Subcutaneous abdominal adipose tissue (tissue), 5 donors: ENCODE data around the gene ZNF101.

ENCODE experiments used
- H3K27ac ChIP-seq: one replicate; pipeline ENCODE4 v1.7.0; 2013; ENCODE audit warnings: low read depth, mild to moderate bottlenecking, inconsistent platforms, low read length, moderate library complexity
- H3K27me3 ChIP-seq, 5 donors: one replicate each; pipeline ENCODE4 v1.7.0; 2013; ENCODE audit warnings: low read length in 5 of 5, inconsistent platforms in 1 of 5; ENCODE audit not compliant: control insufficient read depth in 5 of 5, insufficient read depth in 4 of 5
- H3K36me3 ChIP-seq, 5 donors: one replicate each; pipeline ENCODE4 v1.7.0; 2013; ENCODE audit warnings: low read length in 5 of 5; ENCODE audit not compliant: control insufficient read depth in 5 of 5, insufficient read depth in 5 of 5
- H3K4me1 ChIP-seq, 5 donors: one replicate each; pipeline ENCODE4 v1.7.0; 2013; ENCODE audit warnings: low read length in 5 of 5, mild to moderate bottlenecking in 3 of 5, moderate library complexity in 1 of 5; ENCODE audit not compliant: control insufficient read depth in 5 of 5, insufficient read depth in 5 of 5
- H3K4me3 ChIP-seq, 5 donors: one replicate each; pipeline ENCODE4 v1.7.0; 2013; ENCODE audit warnings: low read length in 5 of 5, low read depth in 1 of 5
- H3K9ac ChIP-seq, 5 donors: one replicate each; pipeline ENCODE4 v1.7.0; 2013; ENCODE audit warnings: low read length in 5 of 5, mild to moderate bottlenecking in 4 of 5, moderate library complexity in 3 of 5
- H3K9me3 ChIP-seq, 5 donors: one replicate each; pipeline ENCODE4 v1.7.0; 2013; ENCODE audit warnings: low read length in 5 of 5; ENCODE audit not compliant: control insufficient read depth in 5 of 5
- donor health status: healthy.
- donor health status: healthy.
- donor health status: healthy.
- donor health status: healthy.
- donor health status: healthy.

Gene ZNF101

GRCh38 chr19:19630062-19630414 is 38.6 kb upstream of the ZNF101 start:
- no peak overlapping the region for H3K27ac ChIP-seq
- peaks cover 0 to 8% (median 0%) of the 10 kb centered on the region in 5 donors for H3K27me3 ChIP-seq
- peaks cover 2 to 19% (median 13%) of the 10 kb centered on the region in 5 donors for H3K4me1 ChIP-seq
- no peaks in the 10 kb centered on the region for H3K9me3 ChIP-seq
- peaks cover 0 to 32% (median 21%) of the 10 kb centered on the region in 5 donors for H3K36me3 ChIP-seq
- H3K4me3 ChIP-seq = no peak overlapping the region
- H3K9ac ChIP-seq = no peak overlapping the region

DNA sequence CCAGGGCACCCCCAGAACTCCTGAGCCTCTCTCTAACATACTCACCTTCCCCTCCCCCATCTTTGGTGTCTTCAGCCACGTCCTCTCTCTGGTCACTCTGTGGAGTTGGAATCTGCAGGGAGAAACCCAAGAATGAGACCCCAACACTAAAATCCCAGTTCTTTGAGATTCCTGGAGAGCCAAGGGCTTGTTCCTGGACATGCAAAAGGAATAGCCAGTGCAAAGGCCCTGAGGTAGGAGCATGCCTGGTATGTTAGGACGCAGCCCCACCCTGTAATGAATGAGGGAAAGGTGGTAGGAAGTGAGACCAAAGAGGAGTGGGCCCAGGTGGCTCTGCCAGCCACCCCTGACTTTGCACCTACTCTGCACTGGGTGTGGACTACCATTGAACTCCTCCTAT is 38.2 kb upstream of the ZNF101 start:
- no peak overlapping the region for H3K27ac ChIP-seq

GRCh38 chr19:19631346-19631745 is 37.3 kb upstream of the ZNF101 start:
- peaks cover 0 to 42% (median 27%) of the 10 kb centered on the region in 5 donors for H3K36me3 ChIP-seq

More for the DNA sequence above, 38.2 kb upstream of the ZNF101 start:
- Histone ChIP-seq H3K36me3 (peaks cover 0 to 36% (median 25%) of the 10 kb centered on the region in 5 donors), H3K4me1 (peaks cover 2 to 19% (median 13%) of the 10 kb centered on the region in 5 donors), H3K4me3 (no peak overlapping the region), H3K27me3 (peaks cover 0 to 8% (median 0%) of the 10 kb centered on the region in 5 donors), H3K9ac (no peak overlapping the region), H3K9me3 (no peaks in the 10 kb centered on the region)

GRCh38 chr19:19632661-19633060 is 36.0 kb upstream of the ZNF101 start:
- Histone ChIP-seq H3K9me3 (no peaks in the 10 kb centered on the region), H3K9ac (no peak overlapping the region), H3K4me1 (peaks cover 0 to 13% (median 10%) of the 10 kb centered on the region in 5 donors), H3K27me3 (no peaks in the 10 kb centered on the region), H3K27ac (no peak overlapping the region), H3K4me3 (no peak overlapping the region), H3K36me3 (peaks cover 0 to 53% (median 30%) of the 10 kb centered on the region in 5 donors)

More at GRCh38 chr19:19631346-19631745, 37.3 kb upstream of the ZNF101 start:
- Histone ChIP-seq H3K4me3 (no peak overlapping the region), H3K9ac (no peak overlapping the region), H3K9me3 (no peaks in the 10 kb centered on the region), H3K27ac (no peak overlapping the region), H3K27me3 (peaks cover 0 to 8% (median 0%) of the 10 kb centered on the region in 5 donors), H3K4me1 (peaks cover 2 to 19% (median 13%) of the 10 kb centered on the region in 5 donors)

DNA sequence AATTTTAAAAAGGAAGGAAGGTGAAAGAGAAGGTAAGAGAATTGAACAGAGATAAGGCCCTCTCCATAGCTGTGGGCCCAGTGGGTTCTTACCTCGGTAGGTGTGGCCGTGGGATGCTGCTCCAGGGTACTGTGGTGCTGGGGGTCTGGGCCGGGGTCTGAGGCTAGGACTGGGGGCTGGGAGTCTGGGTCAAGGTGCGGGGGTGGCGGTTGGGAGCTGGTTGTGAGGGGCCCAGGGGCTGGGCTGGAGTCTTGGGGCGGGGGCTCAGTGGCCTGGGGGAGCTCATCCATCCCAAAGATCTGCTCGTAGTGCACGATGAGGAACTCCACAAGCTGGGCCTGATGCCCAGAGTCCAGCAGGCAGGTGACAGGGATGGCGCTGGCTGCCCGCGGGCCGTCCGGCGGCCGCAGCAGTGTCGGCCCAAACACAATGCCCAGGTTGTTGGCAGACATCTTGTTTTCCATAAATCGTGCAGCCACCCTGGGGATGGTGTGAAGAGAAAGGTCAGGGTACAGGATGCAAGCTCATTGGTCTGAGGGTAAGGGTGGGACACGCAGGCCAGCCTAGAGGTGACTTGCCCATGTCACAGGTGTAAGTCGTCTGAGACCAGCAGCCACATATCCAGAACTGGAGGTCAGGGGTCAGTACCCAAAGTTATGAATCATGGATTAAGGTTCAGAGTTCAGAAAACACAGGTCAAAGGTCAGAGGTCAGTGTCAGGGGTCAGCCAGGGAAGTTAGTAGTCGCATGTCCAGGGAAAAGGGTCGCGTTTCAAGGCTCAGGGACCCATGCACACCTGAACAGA is 34.7 kb upstream of the ZNF101 start:
- Histone ChIP-seq H3K27ac (no peak overlapping the region), H3K27me3 (no peaks in the 10 kb centered on the region), H3K9ac (no peak overlapping the region), H3K4me3 (no peak overlapping the region), H3K36me3 (peaks cover 0 to 63% (median 36%) of the 10 kb centered on the region in 5 donors), H3K4me1 (peaks cover 0 to under 1% (median 0%) of the 10 kb centered on the region in 5 donors), H3K9me3 (no peaks in the 10 kb centered on the region)

DNA sequence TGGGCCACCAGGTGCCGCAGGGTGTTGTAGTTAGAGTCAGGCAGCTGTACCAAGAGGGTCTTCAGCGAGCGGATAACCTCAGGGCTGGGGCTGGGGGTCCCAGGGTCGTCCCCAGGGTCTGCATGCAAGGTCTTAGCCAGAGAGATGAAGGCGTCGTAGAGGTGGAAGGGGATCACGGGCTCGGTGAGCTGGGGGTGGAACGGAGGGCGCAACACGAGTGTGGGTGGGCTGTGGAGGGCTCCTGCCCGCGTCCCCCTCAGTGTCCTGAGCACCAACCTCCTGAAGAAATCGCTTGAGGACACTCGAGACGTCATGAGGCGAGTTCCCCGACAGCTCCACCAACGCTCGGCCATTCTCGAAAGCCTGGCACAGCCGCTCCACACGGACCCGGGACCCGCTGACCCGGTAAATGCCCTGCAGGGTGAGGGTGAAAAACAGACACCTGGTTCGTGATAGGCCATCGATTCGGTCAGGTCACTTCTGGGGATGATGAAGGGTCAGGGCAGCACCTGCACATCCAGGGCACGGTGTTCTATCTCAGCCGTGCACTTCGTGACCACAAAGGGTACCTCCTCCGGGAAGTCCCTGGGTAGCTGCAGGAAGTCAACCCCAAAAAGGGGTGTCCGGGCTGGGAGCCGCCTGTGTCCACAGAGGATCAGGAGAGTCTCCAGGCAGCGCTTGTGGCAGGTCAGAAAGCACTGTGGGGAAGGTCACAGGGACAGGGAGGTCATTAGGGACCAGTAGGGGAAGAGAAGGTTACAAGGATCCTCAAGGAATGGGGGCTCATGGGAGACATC is 33.9 kb upstream of the ZNF101 start:
- H3K9me3 ChIP-seq = no peaks in the 10 kb centered on the region
- H3K9ac ChIP-seq = no peak overlapping the region
- no peak overlapping the region for H3K4me3 ChIP-seq
- H3K27ac ChIP-seq = no peak overlapping the region
- H3K27me3 ChIP-seq = no peaks in the 10 kb centered on the region
- H3K36me3 ChIP-seq = peaks cover 0 to 68% (median 36%) of the 10 kb centered on the region in 5 donors
- no peaks in the 10 kb centered on the region for H3K4me1 ChIP-seq

GRCh38 chr19:19635313-19635702 is 33.3 kb upstream of the ZNF101 start:
- H3K36me3 ChIP-seq = peaks cover 0 to 71% (median 36%) of the 10 kb centered on the region in 5 donors
- no peak overlapping the region for H3K27ac ChIP-seq
- no peak overlapping the region for H3K4me3 ChIP-seq

DNA sequence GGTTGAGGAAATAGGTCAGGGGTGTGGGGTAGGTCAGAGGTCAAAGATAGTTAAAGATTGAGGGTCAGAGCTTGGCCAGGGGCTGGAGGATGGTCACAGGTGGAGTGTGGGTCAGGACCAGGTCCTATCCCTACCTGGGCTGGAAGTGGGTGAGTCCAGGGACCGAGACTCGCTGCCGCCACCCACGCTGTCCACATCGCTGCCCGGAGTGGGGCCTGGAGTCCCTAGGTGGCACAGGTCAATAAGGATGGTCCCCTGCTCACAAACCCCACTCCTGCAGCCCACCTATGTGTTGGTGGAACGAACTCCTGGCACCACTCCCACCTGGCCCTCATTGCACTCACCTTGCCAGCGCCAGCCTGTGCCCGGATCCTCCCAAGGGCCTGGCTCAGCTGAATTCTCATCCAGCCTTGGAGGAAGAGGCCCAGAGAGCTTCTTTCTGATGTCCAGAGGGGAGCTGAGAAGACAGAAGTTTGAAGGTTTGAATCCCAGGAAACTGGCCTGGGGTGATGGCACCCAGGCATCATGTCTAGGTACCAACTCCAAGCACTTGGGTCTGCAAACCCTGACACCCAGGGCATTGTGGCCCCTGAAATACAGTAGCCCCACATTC is 32.0 kb upstream of the ZNF101 start:
- no peaks in the 10 kb centered on the region for H3K27me3 ChIP-seq
- H3K9ac ChIP-seq = no peak overlapping the region
- no peak overlapping the region for H3K27ac ChIP-seq
- no peak overlapping the region for H3K4me3 ChIP-seq
- no peaks in the 10 kb centered on the region for H3K9me3 ChIP-seq
- H3K36me3 ChIP-seq = peaks cover 0 to 70% (median 34%) of the 10 kb centered on the region in 5 donors
- H3K4me1 ChIP-seq = peaks cover 0 to 1% (median 0%) of the 10 kb centered on the region in 5 donors

More at GRCh38 chr19:19635313-19635702, 33.3 kb upstream of the ZNF101 start:
- Histone ChIP-seq H3K4me1 (no peaks in the 10 kb centered on the region), H3K27me3 (no peaks in the 10 kb centered on the region), H3K9me3 (no peaks in the 10 kb centered on the region), H3K9ac (no peak overlapping the region)

DNA sequence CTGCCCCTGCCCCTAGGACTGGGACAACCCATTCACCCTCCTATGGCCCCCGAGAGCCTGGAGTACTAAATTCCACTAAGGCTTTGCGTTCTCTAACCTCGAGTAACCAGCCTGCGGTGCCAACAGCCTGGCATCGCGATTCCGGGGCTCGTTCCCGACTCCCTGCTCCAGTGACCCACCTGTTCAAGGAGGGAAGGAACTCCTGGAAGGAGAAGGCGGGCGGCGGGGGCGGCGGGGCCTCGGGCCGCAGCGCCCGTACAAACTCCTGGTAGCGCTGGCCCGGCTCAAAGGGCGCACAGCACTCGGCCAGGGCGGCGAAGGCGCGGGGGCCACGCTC is 31.5 kb upstream of the ZNF101 start:
- Histone ChIP-seq H3K9me3 (no peaks in the 10 kb centered on the region), H3K27me3 (no peaks in the 10 kb centered on the region), H3K4me3 (no peak overlapping the region), H3K9ac (no peak overlapping the region), H3K27ac (no peak overlapping the region), H3K4me1 (peaks cover 0 to 6% (median 0%) of the 10 kb centered on the region in 5 donors), H3K36me3 (peaks cover 0 to 70% (median 34%) of the 10 kb centered on the region in 5 donors)
